GM10266 (cell line): ENCODE results near the gene IL32.
A peak's percentile ranks its signal among the peaks of the same experiment; 100 is the strongest.

Experiments used
- DNase-seq: peaks from one replicate; pipeline ENCODE4 v3.0.0; 2012; ENCODE audit errors: extremely low spot score
- TF ChIP-seq, protein P1 (sequence below): IDR thresholded peaks from 2 replicates; pipeline ENCODE4 v1.5.1; 2012; ENCODE audit warnings: mild to moderate bottlenecking, low read depth; ENCODE audit not compliant: control insufficient read depth, insufficient read depth; ENCODE audit errors: missing control alignments

Gene IL32

DNA sequence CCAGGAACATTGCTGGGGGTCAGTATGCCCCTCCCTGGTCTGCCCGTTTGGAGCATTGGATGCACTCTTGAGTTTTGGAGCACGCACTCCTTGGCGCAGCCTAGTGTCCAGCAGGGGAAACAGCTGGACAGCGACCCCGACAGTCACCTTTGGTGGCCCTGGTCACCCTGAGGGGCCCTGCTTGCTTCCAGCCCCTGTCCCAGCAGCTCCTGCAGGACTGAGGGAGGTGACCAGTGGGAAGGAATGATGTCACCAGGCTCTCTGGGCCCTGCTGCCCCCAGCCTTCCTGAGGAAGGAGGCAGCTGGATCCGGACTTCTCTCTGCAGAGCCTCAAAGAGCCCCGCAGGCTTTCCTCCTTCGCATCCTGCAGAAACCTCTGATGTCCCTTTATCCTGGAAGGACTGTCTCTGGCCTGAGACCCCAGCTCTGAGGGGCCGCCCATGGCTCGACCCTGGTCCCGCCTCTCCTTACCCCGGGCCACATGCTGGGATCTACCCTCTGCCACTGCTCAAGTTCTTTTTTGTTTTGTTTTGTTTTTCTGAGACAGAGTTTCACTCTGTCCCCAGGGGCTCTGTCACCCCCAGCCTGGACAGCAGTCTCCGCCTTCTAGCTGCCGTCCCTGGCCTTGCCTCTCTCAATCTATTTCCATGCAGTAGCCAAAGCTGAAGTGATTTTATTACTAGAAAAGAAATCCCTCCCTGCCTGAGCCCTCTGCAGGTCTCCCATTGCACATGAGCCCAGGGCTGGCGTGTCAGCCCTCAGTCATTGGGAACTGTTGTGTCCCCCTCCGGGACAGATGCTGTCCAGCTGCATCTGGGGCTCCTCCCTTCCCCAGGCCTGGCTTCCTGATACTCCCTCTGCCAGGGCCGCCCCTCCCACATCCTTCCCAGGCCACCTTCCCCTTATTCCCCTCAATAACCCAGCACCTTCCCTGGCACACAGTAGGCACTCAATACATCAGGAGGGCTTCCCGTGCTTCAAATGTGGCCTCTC lies 22.1 kb downstream of the IL32 start:
- TF ChIP-seq, protein P1, sequence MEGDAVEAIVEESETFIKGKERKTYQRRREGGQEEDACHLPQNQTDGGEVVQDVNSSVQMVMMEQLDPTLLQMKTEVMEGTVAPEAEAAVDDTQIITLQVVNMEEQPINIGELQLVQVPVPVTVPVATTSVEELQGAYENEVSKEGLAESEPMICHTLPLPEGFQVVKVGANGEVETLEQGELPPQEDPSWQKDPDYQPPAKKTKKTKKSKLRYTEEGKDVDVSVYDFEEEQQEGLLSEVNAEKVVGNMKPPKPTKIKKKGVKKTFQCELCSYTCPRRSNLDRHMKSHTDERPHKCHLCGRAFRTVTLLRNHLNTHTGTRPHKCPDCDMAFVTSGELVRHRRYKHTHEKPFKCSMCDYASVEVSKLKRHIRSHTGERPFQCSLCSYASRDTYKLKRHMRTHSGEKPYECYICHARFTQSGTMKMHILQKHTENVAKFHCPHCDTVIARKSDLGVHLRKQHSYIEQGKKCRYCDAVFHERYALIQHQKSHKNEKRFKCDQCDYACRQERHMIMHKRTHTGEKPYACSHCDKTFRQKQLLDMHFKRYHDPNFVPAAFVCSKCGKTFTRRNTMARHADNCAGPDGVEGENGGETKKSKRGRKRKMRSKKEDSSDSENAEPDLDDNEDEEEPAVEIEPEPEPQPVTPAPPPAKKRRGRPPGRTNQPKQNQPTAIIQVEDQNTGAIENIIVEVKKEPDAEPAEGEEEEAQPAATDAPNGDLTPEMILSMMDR, result peak; percentile 67

GRCh38 chr16:3088450-3088849 lies 23.0 kb downstream of the IL32 start:
- DNase-seq, result peak; percentile 13
- TF ChIP-seq, protein P1, result no peak

More for the DNA sequence above, 22.1 kb downstream of the IL32 start:
- DNase-seq, result peak; percentile 47

- TF ChIP-seq, protein P1, result no peak
- peak; percentile 2 for DNase-seq
Observed at GRCh38 chr16:3088925-3089716, 23.7 kb downstream of the IL32 start.

- TF ChIP-seq, protein P1, result no peak
- DNase-seq, result peak; percentile 23
Observed at GRCh38 chr16:3089717-3090592, 24.5 kb downstream of the IL32 start.

- TF ChIP-seq, protein P1, result no peak
- DNase-seq, result peak; percentile 24
Observed at GRCh38 chr16:3091551-3091950, 26.1 kb downstream of the IL32 start.

DNA sequence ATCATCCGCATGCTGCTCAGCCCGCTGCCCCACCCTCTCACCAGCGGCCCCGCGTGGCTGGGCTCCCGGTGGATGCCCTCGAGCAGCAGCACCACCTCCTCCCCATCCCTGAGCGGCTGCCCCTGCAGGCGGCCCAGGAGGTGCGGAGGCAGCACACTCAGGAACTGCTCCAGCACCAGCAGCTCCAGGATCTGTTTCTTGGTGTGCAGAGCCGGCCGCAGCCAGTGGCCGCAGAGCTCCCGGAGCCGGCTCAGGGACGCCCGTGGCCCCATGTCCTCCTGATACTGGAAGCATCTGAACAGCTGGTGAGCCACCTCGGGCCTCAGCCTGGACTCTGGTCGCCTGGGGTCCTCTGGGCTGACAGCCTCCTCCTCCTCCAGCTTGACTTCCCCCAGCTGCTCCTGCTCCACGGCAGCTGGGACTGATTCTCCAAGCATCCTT lies 27.1 kb downstream of the IL32 start:
- TF ChIP-seq, protein P1, result no peak

More for the DNA sequence above, 27.1 kb downstream of the IL32 start:
- peak; percentile 10 for DNase-seq
